NCI-H1417 treated with DMSO at 0.1 percent for 48 hours (cell line): ENCODE data around the gene DPM2.
A peak's percentile ranks its signal among the peaks of the same experiment; 100 is the strongest.

Experiments
- DNase-seq: peaks from one replicate; lab custom pipeline; 2025; lab: John Stamatoyannopoulos, UW

DPM2 gene

GRCh38 chr9:127918183-127919107 lies 19.2 kb downstream of the DPM2 start:
- no peak for DNase-seq

- no peak for DNase-seq
Observed at GRCh38 chr9:127917603-127918002, 20.1 kb downstream of the DPM2 start.

GRCh38 chr9:127916720-127917581 lies 20.7 kb downstream of the DPM2 start, which contains the start of gene ST6GALNAC4:
Gene ST6GALNAC4 (minus strand): TSS chr9:127917041. CDS start chr9:127916419, 622 bp downstream.
- DNase-seq = peak; percentile 17

- no peak for DNase-seq
Observed at GRCh38 chr9:127915801-127916719, 21.6 kb downstream of the DPM2 start.

- DNase-seq = no peak
Observed at GRCh38 chr9:127915325-127915752, 22.3 kb downstream of the DPM2 start.

GRCh38 chr9:127913682-127914081 lies 24.0 kb downstream of the DPM2 start:
- DNase-seq = no peak

GRCh38 chr9:127912882-127913281 lies 24.8 kb downstream of the DPM2 start:
- no peak for DNase-seq

GRCh38 chr9:127912296-127912695 lies 25.4 kb downstream of the DPM2 start:
- no peak for DNase-seq

- DNase-seq = no peak
Observed at GRCh38 chr9:127910613-127911205, 26.9 kb downstream of the DPM2 start.

GRCh38 chr9:127909839-127910273 lies 27.8 kb downstream of the DPM2 start:
- DNase-seq = no peak

GRCh38 chr9:127908660-127908926 lies 29.1 kb downstream of the DPM2 start:
- DNase-seq = no peak

GRCh38 chr9:127907867-127908659 lies 29.6 kb downstream of the DPM2 start:
- DNase-seq = no peak

- no peak for DNase-seq
Observed at GRCh38 chr9:127905788-127906191, 31.9 kb downstream of the DPM2 start.

- no peak for DNase-seq
Observed at GRCh38 chr9:127905004-127905728, 32.5 kb downstream of the DPM2 start.

GRCh38 chr9:127904561-127905003 lies 33.1 kb downstream of the DPM2 start:
- DNase-seq = no peak

- DNase-seq = no peak
Observed at GRCh38 chr9:127903557-127904475, 33.8 kb downstream of the DPM2 start.

- DNase-seq = no peak
Observed at GRCh38 chr9:127899128-127899943, 38.3 kb downstream of the DPM2 start, which contains the start of gene ST6GALNAC6. Gene ST6GALNAC6 (minus strand): TSS chr9:127899603. CDS start chr9:127897981, 1,622 bp downstream.
